K562 treated with DMSO at 1 percent for 48 hours (cell line): ENCODE measurements around the gene THUMPD3. TPM values are rescaled to one million over a fixed set of nuclear protein-coding genes. Genes with fewer than 3 reads are reported as not detected.

ENCODE experiments used
- total RNA-seq: library from RNA; unstranded; fragments of 300-600 nt; gene quantifications from 2 replicates; pipeline ENCODE4 v1.2.3, GENCODE V29; 2022; ENCODE audit warnings: low replicate concordance; ENCODE audit errors: extremely low read depth

THUMPD3 gene, protein sequence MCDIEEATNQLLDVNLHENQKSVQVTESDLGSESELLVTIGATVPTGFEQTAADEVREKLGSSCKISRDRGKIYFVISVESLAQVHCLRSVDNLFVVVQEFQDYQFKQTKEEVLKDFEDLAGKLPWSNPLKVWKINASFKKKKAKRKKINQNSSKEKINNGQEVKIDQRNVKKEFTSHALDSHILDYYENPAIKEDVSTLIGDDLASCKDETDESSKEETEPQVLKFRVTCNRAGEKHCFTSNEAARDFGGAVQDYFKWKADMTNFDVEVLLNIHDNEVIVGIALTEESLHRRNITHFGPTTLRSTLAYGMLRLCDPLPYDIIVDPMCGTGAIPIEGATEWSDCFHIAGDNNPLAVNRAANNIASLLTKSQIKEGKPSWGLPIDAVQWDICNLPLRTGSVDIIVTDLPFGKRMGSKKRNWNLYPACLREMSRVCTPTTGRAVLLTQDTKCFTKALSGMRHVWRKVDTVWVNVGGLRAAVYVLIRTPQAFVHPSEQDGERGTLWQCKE
- not detected in 2 replicates for total RNA-seq

DNA sequence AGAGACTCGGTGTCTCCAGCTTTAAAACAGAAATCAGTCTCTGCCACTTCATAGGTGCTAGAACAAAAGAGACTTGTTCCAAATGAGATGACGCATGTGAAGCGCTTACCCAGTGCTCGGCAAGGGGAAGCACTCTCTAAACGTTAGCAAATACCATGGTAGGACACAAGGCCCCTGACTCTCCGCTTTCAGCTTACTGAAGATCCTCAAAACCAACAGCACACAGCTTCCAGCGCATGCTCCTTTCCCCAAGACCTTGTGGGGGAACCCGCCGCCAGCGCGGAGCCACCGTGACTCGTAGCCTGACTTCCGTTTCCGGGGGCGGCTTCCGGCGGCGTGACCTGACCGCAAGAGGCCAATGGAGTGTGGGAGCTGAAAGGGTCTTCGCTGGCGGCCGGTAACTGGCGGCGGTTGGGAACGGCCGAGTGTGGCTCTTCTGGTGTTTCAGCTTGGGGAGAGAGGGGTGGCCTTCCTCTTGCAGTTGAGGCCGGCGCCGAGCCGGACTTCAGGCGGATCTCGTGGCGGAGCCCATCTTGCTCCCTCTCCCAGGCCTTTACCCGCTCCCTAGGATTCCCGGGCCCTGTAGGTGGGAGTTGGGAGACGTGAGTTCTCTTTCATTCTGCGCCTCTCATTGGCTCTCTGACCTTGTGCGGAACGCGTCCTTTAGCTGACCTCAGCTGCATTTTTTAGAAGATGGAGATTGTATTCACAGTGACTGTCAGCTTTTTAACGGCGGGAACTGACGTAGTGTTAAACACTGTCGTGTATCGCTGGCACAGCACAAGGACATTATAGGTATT, at the start of gene THUMPD3:
THUMPD3 (plus strand) TSS at position 324 of the 800 bp plus-strand sequence. CDS start 2,015 bp downstream, outside the sequence.

DNA sequence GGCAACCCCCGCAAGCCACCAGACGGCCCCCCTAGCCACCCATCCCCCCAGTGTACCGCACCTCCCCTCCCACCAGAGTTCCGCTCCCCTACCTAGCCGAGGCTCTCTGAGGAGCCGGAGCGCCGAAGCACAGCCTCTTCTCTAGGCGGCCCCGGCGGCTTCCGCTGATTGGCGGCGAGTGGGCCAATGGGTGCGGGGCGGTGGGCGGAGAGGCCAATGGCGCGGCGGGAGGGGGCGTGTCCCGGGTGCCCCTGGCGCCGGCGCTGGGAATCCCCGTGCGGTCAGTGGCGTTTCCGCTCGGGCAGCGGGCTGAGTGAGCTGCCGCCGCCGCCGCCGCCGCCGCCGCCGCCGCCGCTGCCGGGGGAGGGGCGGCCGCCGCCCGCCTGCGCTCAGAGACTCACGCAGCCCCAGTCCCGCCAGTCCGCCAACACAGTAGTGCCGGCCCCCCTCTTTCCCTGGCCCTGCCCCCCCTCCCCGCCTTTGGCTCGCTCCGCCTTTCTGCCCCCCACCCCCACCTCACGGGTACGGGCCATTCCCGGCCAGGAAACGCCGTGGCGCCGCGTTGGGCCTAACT, 34.6 kb downstream of the THUMPD3 start, which contains the start of gene SETD5:
SETD5 (plus strand) TSS at position 284 of the 574 bp plus-strand sequence. CDS start 31,324 bp downstream, outside the sequence.

Other genes starting within 250 kb of the THUMPD3 start
- not detected in 2 replicates for gene SRGAP3, start 113.4 kb upstream of the THUMPD3 start, total RNA-seq
- gene SETD5, start 34.6 kb downstream of the THUMPD3 start, total RNA-seq = not detected in 2 replicates
- gene LHFPL4, start 190.8 kb downstream of the THUMPD3 start, total RNA-seq = not detected in 2 replicates